HCT116 (cell line): ENCODE measurements around the gene OPN3.

Experiments used
- ATF3 ChIP-seq: IDR thresholded peaks from 2 replicates; pipeline ENCODE4 v1.6.1; 2012
- CBX3 ChIP-seq: IDR thresholded peaks from 2 replicates; pipeline ENCODE4 v1.6.1; 2012; ENCODE audit warnings: low read depth
- EZH2 ChIP-seq: fragments of 200-600 bp; sonication (generic); IDR thresholded peaks from 2 replicates; pipeline ENCODE4 v1.6.1; 2017; ENCODE audit warnings: antibody characterized with exemption, mixed run types
- EZH2phosphoT487 ChIP-seq: fragments of 200-600 bp; IDR thresholded peaks from 2 replicates; pipeline ENCODE4 v1.6.1; 2018; ENCODE audit warnings: antibody characterized with exemption, borderline replicate concordance
- JUND ChIP-seq: IDR thresholded peaks from 2 replicates; pipeline ENCODE4 v1.6.1; 2012
- MAX ChIP-seq: IDR thresholded peaks from 2 replicates; pipeline ENCODE4 v1.6.1; 2012
- POLR2A ChIP-seq: IDR thresholded peaks from 2 replicates; pipeline ENCODE4 v1.7.0; 2011; ENCODE audit warnings: borderline replicate concordance; ENCODE audit not compliant: insufficient read depth, insufficient read length; ENCODE audit errors: extremely low read depth
- POLR2AphosphoS5 ChIP-seq: IDR thresholded peaks from 2 replicates; pipeline ENCODE4 v1.6.1; 2011; ENCODE audit warnings: mild to moderate bottlenecking, low read depth, low read length, moderate library complexity
- YY1 ChIP-seq: IDR thresholded peaks from 2 replicates; pipeline ENCODE4 v1.6.1; 2011; ENCODE audit warnings: low read length, low read depth, moderate library complexity, mild to moderate bottlenecking; ENCODE audit not compliant: insufficient replicate concordance; ENCODE audit errors: extremely low read depth
- ZFX ChIP-seq: fragments of 450-650 bp; IDR thresholded peaks from 2 replicates; pipeline ENCODE4 v1.6.1; 2017
- TF ChIP-seq, protein P1 (sequence below), 3 experiments: fragments of 200-600 bp in 1 of 3; sonication (generic) in 1 of 3; IDR thresholded peaks in 2 of 3; conservative IDR thresholded peaks in 1 of 3; 2 replicates each; pipeline ENCODE4 v1.5.1; 2012 to 2017; ENCODE audit warnings: low read depth in 2 of 3, low read length in 2 of 3, antibody characterized with exemption in 1 of 3, borderline replicate concordance in 1 of 3, control low read depth in 1 of 3, mild to moderate bottlenecking in 1 of 3, mixed read lengths in 1 of 3, mixed run types in 1 of 3, moderate library complexity in 1 of 3; ENCODE audit not compliant: insufficient read depth in 1 of 3

- TF ChIP-seq, protein P1, sequence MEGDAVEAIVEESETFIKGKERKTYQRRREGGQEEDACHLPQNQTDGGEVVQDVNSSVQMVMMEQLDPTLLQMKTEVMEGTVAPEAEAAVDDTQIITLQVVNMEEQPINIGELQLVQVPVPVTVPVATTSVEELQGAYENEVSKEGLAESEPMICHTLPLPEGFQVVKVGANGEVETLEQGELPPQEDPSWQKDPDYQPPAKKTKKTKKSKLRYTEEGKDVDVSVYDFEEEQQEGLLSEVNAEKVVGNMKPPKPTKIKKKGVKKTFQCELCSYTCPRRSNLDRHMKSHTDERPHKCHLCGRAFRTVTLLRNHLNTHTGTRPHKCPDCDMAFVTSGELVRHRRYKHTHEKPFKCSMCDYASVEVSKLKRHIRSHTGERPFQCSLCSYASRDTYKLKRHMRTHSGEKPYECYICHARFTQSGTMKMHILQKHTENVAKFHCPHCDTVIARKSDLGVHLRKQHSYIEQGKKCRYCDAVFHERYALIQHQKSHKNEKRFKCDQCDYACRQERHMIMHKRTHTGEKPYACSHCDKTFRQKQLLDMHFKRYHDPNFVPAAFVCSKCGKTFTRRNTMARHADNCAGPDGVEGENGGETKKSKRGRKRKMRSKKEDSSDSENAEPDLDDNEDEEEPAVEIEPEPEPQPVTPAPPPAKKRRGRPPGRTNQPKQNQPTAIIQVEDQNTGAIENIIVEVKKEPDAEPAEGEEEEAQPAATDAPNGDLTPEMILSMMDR (IDR thresholded peaks at IDR 0.05 in 2 of 3, conservative IDR thresholded peaks at IDR 0.05 in 1 of 3; ENCODE audit: borderline replicate concordance in 1 of 3, insufficient read depth in 1 of 3, low read depth in 2 of 3, low read length in 2 of 3): no peak
- TF ChIP-seq POLR2A (no peak), MAX (no peak), ZFX (no peak), POLR2AphosphoS5 (no peak), ATF3 (no peak), CBX3 (no peak), YY1 (no peak), EZH2phosphoT487 (no peak), EZH2 (no peak), JUND (no peak)
Measured at GRCh38 chr1:241582921-241583321, 57.2 kb downstream of the OPN3 start.
